HAP-1 (cell line): ENCODE measurements around the gene SKP1.
A peak's percentile ranks its signal among the peaks of the same experiment; 100 is the strongest.

Experiments used
- DNase-seq, 2 experiments: peaks; one replicate each; pipeline ENCODE4 v3.0.0-alpha.2; 2016 to 2020; ENCODE audit warnings: low spot score in 2 of 2
- H3K27me3 ChIP-seq: fragments of 250-450 bp; sonication (Bioruptor Pico); 2 replicates; pipeline ENCODE4 v1.5.1; 2020; ENCODE audit warnings: low read depth, mild to moderate bottlenecking, moderate library complexity
- H3K36me3 ChIP-seq: fragments of 250-450 bp; sonication (Bioruptor Pico); replicated peaks from 2 replicates; pipeline ENCODE4 v1.5.1; 2020; ENCODE audit warnings: mild to moderate bottlenecking
- H3K4me1 ChIP-seq: fragments of 250-450 bp; sonication (Bioruptor Pico); 2 replicates; pipeline ENCODE4 v1.5.1; 2020; ENCODE audit warnings: mild to moderate bottlenecking
- H3K4me3 ChIP-seq: fragments of 250-450 bp; sonication (Bioruptor Pico); 2 replicates; pipeline ENCODE4 v1.5.1; 2020; ENCODE audit warnings: mild to moderate bottlenecking, moderate library complexity
- H3K9me3 ChIP-seq: fragments of 250-450 bp; sonication (Bioruptor Pico); 2 replicates; pipeline ENCODE4 v1.5.1; 2020; ENCODE audit warnings: mild to moderate bottlenecking, moderate library complexity
- in situ Hi-C: fragments of 300-500 bp; cut with MboI; formaldehyde crosslinking; loops from 3 replicates; pipeline ENCODE4 v1.14.3; 2020; ENCODE audit warnings: low sequenced_read_pairs, inconsistent platforms, mixed read lengths

SKP1 gene

GRCh38 chr5:134124289-134125038, 52.3 kb downstream of the SKP1 start:
- no peak overlapping the region for H3K4me3 ChIP-seq
- in situ Hi-C loops = no loop called here
- no peaks in the 10 kb centered on the region for H3K27me3 ChIP-seq
- no peaks in the 10 kb centered on the region; the same call in 1 of the 2 replicates for H3K36me3 ChIP-seq
- no peaks in the 10 kb centered on the region for H3K4me1 ChIP-seq
- DNase-seq = no peak
- no peaks in the 10 kb centered on the region for H3K9me3 ChIP-seq

- in situ Hi-C loops = no loop called here
- Histone ChIP-seq H3K9me3 (no peaks in the 10 kb centered on the region), H3K4me1 (no peaks in the 10 kb centered on the region), H3K27me3 (no peaks in the 10 kb centered on the region), H3K4me3 (no peak overlapping the region), H3K36me3 (no peaks in the 10 kb centered on the region)
- no peak for DNase-seq
Measured at GRCh38 chr5:134123360-134123759, 53.4 kb downstream of the SKP1 start.

- no peak for DNase-seq
- no peaks in the 10 kb centered on the region for H3K4me1 ChIP-seq
- in situ Hi-C loops = no loop called here
- H3K9me3 ChIP-seq = no peaks in the 10 kb centered on the region
- no peaks in the 10 kb centered on the region for H3K36me3 ChIP-seq
- H3K4me3 ChIP-seq = no peak overlapping the region
- H3K27me3 ChIP-seq = no peaks in the 10 kb centered on the region
Measured at GRCh38 chr5:134122530-134122929, 54.2 kb downstream of the SKP1 start.

- no peaks in the 10 kb centered on the region for H3K27me3 ChIP-seq
- no peaks in the 10 kb centered on the region for H3K36me3 ChIP-seq
- no peak overlapping the region for H3K4me3 ChIP-seq
- in situ Hi-C loops = no loop called here
- no peaks in the 10 kb centered on the region for H3K9me3 ChIP-seq
- no peaks in the 10 kb centered on the region for H3K4me1 ChIP-seq
- no peak for DNase-seq
Measured at GRCh38 chr5:134120386-134121138, 56.2 kb downstream of the SKP1 start.

GRCh38 chr5:134119720-134120119, 57.0 kb downstream of the SKP1 start:
- Histone ChIP-seq H3K4me1 (no peaks in the 10 kb centered on the region), H3K9me3 (no peaks in the 10 kb centered on the region), H3K36me3 (no peaks in the 10 kb centered on the region), H3K27me3 (no peaks in the 10 kb centered on the region), H3K4me3 (no peak overlapping the region)
- no peak for DNase-seq
- in situ Hi-C loops = no loop called here

- H3K36me3 ChIP-seq = no peaks in the 10 kb centered on the region
- no peaks in the 10 kb centered on the region for H3K9me3 ChIP-seq
- H3K4me1 ChIP-seq = no peaks in the 10 kb centered on the region
- no peak overlapping the region for H3K4me3 ChIP-seq
- no peaks in the 10 kb centered on the region for H3K27me3 ChIP-seq
- no peak for DNase-seq
- in situ Hi-C loops = no loop called here
Measured at GRCh38 chr5:134118212-134118835, 58.4 kb downstream of the SKP1 start.

GRCh38 chr5:134116789-134117761, 59.7 kb downstream of the SKP1 start:
- H3K36me3 ChIP-seq = no peaks in the 10 kb centered on the region
- no peaks in the 10 kb centered on the region for H3K9me3 ChIP-seq
- no peaks in the 10 kb centered on the region for H3K4me1 ChIP-seq
- H3K27me3 ChIP-seq = no peaks in the 10 kb centered on the region
- no peak for DNase-seq
- in situ Hi-C loops = no loop called here
- no peak overlapping the region for H3K4me3 ChIP-seq

- Histone ChIP-seq H3K4me3 (no peak overlapping the region), H3K4me1 (no peaks in the 10 kb centered on the region)
- in situ Hi-C loops = no loop called here
Measured at GRCh38 chr5:134116286-134116685, 60.5 kb downstream of the SKP1 start.

GRCh38 chr5:134115806-134116175, 61.0 kb downstream of the SKP1 start:
- H3K36me3 ChIP-seq = no peaks in the 10 kb centered on the region
- H3K4me1 ChIP-seq = no peaks in the 10 kb centered on the region
- H3K27me3 ChIP-seq = no peaks in the 10 kb centered on the region
- H3K9me3 ChIP-seq = no peaks in the 10 kb centered on the region
- in situ Hi-C loops = no loop called here
- H3K4me3 ChIP-seq = peak overlapping the region; percentile 52
- DNase-seq = no peak

More at GRCh38 chr5:134116286-134116685, 60.5 kb downstream of the SKP1 start:
- Histone ChIP-seq H3K9me3 (no peaks in the 10 kb centered on the region), H3K36me3 (no peaks in the 10 kb centered on the region), H3K27me3 (no peaks in the 10 kb centered on the region)
- no peak for DNase-seq

GRCh38 chr5:134114886-134115805, 61.6 kb downstream of the SKP1 start:
- peak in 1 of 2 experiments; percentile 63 for DNase-seq
- H3K36me3 ChIP-seq = no peaks in the 10 kb centered on the region
- in situ Hi-C loops = no loop called here
- peak overlapping the region; percentile 52 for H3K4me3 ChIP-seq
- no peaks in the 10 kb centered on the region for H3K4me1 ChIP-seq
- H3K27me3 ChIP-seq = no peaks in the 10 kb centered on the region
- no peaks in the 10 kb centered on the region for H3K9me3 ChIP-seq

GRCh38 chr5:134113902-134114875, 62.6 kb downstream of the SKP1 start, which contains the start of gene TCF7:
TSS of gene TCF7 (plus strand) at chr5:134114681. CDS start at chr5:134114907, 226 bp downstream.
- Histone ChIP-seq H3K9me3 (no peaks in the 10 kb centered on the region), H3K27me3 (no peaks in the 10 kb centered on the region), H3K36me3 (no peaks in the 10 kb centered on the region), H3K4me1 (no peaks in the 10 kb centered on the region), H3K4me3 (peak within 1 kb of the TSS; percentile 52)
- peak; percentile 80 to 81 for DNase-seq
- in situ Hi-C loops = no loop called here
